Measurements from ENCODE around the gene EMILIN3.

EMILIN3 gene

DNA sequence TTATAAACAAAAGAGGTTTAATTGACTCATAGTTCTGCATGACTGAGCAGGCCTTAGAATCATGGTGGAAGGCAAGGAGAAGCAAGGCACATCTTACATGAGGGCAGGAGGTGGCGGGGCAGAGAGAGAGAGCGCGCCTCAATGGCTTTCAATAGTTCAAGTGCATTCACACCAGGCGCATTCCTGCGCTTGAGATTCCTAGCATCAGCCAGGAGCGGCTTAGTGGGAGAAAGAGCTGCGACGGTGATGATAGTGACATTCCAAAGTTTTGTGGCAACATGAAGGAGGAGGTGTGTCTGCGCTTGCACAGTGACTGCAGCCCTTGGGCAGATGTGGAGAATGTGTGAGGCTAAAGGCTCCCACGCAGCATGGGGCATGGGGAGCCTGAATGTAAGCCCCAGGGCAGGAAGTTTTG, 25.0 kb upstream of the EMILIN3 start:
- no peak for DNase-seq

DNA sequence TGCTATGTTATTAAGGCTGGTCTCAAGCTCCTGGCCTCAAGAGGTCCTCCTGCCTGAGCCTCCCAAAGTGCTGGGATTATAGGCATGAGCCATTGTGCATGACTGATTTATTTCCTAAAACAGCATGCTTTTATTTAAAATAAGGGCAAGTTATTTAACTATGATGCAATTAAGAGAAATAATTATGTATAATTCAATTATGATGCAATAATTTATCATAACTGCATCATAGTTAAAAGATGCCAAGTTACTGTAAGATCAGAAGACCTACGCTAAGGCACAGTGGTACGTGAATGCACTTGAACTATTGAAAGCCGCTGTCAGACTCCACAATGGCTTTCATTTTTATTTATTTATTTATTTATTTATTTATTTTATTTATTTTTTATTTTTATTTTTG, 24.3 kb upstream of the EMILIN3 start:
- no peak for DNase-seq

DNA sequence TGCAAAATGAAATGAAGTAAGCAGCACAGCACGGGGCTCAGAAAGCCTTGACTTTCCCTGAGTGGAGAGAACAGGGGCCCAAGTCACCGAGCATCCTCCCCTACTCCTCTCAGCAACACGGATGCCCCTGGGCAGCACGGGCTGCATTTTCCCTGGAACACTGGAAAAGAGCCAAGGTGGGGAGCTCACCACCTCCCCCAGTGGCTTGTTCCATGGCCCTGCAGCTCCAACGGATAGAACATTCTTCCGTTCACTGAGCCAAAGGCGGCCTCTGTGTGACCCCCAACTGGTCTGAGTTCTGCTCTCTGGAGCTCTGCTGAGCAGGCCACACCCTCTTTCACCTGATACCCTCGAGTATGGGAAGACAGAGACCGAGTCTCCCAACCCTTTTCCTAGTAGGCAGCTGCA, 20.8 kb upstream of the EMILIN3 start:
- DNase-seq: no peak

DNA sequence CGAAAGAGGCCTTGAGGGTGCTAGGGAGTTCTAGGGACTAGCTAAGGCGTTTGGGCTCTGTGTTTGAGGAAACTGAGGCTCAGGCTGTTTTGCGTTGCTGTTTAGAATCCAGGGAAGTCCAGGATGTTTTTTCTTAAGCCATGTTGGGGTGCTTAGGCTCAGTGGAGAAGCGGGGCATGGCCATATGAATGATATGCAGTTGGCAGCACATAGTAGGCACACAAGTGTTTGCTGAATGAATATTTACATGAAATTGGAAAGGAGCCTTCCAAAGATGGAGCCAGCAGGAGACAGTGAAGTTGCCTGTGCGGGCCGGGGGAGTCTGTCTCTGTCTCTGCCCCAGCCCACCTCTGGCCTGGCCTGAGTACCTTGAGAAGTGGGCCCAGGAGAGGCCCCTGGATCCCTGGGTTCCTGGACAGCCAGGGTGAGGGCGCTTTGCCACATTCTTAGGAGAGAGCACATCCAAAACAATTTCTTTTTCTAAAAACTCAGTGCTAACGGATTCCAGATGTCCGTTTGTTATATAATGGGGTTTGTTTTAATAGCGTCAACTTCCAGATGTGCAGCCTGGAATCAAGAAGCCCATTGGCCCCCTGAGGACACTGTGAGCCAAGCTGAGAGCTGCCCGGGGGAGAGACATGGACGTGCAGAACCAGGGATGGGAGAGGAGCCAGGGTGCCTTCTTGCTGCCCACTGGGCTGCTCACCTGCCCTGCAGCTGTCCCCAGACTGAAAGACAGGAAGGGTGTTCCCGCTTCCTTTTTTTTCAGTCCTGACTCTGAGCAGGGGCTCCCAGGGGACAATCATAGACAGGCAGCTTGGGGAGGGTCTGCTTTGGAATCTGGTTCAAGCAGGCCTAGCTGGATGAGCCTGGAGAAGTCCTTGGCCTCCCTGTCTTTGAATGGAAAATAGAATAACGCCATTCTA, 20.1 kb upstream of the EMILIN3 start:
- DNase-seq: no peak

DNA sequence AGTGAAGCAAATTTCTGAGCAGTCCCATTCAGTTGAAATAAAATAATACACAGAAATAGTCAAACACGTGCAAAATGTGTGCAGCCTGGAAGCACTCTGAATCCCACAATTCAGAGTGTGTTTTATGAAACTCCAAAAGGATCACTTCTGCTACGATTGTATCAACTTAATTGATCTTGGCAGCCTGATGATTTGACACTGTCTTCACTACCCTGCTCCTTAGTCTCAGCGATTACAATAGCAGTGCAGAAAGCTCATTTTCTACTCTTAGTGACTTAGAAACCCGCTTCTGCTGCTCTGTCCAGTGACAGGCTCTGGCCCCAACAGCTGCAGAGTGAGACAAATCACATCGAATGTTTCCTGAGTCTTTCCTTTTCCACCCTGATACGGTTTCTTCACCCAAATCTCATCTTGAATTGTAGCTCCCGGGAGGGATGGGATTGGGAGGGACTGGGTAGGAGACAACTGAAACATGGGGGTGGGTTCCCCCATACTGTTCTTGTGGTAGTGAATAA, 16.2 kb upstream of the EMILIN3 start:
- no peak for DNase-seq

DNA sequence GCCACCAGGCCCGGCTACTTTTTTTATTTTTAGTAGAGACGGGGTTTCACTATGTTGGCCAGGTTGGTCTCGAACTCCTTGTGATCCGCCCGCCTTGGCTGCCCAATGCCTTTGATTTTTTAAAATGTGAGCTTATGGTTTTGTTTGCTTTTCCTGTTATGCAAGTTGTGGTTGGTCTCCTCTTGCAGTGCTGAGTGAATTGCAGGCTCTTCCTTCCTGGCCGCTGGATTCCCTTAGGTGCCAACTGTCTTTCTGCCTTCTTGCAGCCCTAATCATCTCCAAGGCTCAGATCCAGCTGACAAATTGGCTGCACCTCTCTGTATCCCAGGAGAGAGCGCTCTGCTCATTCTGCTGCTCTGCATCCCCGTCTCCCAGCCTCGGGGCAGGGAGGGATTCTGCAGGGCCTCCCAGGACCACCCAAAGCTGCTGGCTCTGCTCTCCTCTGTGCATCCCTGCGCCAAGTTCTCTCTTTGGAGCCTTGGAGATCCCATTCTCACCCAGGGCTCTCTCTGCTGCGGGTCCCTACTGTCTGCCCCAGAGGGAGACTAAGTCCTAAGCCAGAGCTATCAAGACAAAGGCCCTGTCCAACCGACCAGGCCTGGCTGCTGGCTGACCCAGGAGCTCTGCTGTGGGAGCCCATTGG, 14.1 kb upstream of the EMILIN3 start:
- DNase-seq: no peak

DNA sequence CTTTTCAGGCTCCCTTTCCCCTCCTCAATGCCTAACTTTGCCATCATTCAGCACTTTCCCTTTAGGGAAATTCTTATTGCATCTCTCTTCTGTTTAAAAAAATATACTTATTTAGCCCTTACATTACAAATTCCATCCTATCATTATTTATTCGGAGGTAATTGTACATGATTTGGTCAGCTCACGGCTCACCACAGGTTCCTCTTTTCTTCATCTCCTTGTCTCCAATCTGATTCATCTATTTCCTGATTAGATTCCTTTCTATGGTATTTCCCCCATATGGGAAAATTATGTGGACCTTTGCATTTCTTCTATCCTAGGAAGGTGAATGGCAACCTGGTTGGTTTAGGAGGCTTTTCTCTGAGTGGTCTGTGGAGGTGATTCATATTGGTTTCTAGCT, 12.9 kb upstream of the EMILIN3 start:
- DNase-seq: no peak

DNA sequence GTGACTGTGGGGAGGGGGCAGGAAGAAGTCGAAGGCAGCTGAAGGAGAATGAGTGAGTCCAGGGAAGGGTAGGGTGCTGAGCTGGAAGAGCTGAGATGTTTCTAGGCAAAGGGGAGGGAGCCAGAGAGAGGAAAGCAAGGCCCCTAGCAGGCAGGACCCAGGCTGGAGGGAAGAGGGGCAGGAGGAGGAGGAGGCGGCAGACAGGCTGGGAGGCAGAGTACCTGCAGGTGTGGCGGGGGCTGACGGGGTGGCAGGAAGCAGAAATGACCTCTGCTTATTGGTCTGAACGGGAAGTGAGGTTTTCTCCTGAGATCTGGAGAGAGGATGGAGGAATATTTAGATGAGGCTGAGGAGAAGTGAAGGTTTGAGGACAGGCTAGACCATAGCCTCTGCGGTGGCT, 10.7 kb upstream of the EMILIN3 start:
- no peak for DNase-seq

DNA sequence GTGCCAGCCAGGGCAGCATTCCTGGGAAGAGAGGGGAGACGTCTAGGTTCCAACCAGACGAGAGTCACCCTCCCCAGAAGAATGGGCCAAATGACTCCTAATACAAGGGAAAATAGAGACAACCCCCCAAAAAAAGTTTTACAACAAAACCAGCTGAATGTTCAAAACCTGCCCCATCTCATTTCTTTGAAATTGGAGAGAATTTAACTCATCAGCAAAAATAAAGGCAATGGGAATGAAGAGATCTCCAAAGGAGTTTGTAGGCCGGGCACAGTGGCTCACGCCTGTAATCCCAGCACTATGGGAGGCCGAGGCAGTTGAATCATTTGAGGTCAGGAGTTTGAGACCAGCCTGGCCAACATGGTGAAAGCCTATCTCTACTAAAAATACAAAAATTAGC, 9.7 kb upstream of the EMILIN3 start:
- no peak for DNase-seq

DNA sequence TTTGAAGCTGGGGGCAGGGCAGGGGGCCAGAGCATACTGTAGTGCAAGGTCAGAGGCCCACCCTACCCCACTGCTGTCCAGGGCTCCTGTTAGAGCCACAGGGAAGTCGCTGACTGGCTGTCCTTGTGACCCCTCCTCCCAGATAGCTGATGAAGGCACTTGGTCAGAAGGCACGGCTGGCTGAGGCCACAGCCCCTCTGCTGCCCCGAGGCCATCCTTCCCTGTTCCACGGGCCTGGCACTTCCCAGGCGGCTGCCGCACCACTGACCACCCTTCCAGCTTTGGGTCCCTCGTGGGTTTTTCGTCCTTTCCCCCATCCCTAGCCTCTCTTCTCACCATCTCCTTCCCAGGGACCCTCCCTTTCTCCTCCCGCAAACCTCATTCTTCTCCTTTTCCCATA, 9.2 kb upstream of the EMILIN3 start:
- DNase-seq: no peak

DNA sequence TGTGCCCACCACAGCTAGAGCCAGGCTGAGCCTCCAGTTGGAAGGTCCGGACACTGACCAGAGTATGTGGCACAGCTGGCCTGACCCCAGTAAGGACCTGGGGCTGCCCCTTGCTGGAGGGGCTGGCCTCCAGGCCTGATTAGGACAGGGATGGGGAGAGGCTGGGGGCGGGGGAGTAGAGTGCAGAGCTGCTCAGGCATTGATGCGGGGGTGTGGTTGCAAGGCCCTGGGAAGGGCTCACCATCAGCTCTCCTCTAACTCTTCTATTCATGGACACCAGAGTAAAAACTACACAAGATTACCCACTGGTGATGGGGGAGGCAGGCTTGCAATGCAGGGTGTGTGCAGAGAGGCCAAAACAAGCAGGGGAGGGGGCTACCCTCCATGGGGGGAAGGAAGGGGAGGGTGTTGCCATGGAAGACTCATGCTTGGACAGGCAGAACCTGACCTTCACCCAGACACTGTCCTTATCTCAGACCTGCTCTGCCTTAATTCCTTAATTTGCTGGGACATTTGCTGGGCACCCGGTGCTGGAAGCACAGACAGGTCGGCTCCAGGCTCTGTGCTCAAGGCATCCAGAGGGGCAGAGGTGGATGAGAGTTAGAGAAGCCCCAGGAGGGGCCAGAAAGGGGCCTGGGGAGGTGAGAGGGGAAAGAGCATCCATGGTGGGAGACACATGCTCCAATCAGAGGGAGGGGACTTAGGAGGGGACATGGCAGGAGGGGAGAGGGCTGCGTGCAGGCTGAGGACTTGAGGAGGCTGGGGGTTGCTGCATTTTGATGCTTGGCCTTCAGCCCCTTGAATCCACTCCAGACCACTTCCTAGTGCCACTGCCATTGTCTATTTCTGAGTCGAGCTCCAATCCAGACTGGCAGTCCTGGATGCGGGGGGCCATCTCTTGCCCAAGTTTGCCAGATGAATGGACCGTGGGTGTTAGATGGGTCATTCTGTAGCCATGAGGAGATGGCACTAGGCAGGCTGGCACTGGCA, 7.6 kb upstream of the EMILIN3 start:
- DNase-seq: no peak

DNA sequence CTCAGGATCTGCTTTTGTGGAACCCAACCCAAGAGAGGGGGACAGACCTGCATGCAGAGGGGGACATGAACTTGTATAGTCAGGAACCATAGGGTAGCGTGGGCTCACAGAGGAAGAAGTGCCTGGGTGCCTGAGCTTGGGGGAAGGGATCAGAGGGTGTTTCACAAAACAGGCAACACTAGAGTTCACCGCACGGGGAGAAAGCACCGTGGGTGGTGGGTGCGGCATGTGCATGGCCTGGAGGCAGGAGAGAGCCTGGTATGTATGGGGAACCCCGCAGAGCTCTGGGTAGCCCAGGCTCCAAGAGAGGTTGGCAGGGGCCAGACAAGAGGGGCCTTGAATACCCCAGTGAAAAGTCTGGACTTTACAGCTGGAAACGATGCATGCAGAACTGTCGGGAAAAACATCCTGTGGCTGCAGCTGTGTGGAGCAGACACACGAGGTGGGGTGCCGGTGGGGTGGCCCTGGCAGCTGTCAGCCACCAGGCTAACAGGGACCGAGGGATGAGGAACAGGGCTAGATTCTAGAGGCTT, 6.7 kb upstream of the EMILIN3 start:
- no peak for DNase-seq

DNA sequence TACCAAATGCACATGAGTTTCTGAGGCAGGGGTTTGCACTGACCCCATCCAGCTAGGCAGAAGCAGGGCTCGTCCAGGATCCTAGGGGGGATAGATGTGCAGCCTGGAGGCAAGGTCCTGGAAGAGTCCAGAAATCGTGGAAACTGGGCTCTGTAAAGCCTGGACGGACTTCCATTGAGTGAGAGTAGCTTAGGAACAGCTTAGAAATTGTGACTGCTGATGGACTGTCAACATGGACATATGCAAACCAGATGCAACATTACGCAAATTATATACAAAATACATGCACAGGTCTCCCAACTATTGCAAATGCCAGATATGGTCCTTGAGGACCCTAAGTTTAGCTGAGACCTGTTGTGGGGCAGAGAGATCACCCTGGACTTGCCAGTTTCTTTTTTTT, 4.8 kb upstream of the EMILIN3 start:
- DNase-seq: no peak

DNA sequence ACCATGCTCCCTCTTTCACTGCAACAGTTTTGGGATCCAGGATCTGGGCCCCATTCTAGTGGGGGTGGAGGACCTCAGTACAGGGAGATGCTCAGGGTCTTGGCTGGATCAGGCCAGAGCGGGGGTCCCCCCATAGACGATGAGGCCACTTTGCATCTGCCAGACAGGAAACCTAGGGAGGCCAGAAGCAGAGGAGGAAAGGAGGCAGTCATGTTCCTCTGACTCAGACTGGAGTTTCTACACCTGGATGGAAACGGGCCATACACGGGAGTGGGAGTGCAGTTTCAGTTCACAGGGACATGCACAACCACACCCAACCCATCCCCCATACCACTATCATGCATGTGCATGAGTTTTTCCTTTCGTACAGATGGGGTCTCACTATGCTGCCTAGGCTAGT, 3.6 kb upstream of the EMILIN3 start:
- DNase-seq: no peak

DNA sequence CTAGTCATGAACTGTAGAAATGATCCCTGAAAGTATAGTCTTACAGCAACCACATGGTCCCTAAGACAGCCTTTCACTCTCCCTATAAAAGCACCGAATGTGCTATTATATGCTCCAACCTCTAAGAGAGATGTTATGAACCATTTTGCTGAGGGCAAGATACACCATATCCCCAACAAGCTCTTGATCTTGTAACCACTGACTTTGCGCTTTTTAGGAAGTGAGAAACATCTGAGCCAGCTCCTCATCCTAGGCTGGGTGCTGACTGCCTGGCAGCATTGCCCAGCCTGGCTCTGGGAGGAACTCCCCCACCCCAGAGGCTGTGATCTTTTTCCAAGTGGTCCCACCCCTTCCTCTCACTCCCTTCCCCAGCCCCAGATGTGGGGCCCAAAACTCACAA, 3.1 kb upstream of the EMILIN3 start:
- no peak for DNase-seq

DNA sequence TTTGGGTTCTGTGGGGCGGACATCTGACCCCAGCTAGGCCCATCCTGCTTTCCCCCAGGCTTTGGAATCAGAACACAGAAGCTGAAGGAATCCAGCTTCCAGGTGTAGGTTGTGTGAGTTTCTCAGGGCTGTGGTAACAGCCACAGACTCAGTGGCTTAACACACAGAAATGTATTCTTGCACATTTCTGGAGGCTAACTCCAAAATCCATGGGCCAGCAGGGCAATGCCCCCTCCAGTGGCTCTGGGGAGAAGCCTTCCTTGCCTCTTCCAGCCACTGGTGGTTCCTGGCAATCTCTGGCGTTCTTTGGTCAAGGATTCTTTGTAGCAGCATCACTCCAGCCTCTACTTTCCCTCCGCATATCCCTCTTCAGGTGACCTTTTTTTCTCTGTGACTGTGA, 1.3 kb upstream of the EMILIN3 start:
- DNase-seq: no peak

DNA sequence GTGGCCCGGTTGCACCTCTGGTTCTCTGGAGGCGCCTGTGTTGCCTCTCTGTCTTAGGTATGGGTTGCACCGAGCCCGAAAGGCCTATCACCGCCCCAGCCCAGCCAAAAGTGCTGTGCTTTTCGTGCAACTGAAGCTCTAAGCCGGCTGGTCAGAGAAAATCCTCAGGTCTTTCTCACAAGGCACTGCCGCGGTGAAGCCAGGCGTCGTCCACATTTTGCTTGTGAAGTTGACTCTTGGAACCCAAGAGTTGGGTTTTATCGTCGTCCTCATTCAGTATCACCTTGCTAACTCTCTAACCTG, 726 bp upstream of the EMILIN3 start:
- DNase-seq: no peak

DNA sequence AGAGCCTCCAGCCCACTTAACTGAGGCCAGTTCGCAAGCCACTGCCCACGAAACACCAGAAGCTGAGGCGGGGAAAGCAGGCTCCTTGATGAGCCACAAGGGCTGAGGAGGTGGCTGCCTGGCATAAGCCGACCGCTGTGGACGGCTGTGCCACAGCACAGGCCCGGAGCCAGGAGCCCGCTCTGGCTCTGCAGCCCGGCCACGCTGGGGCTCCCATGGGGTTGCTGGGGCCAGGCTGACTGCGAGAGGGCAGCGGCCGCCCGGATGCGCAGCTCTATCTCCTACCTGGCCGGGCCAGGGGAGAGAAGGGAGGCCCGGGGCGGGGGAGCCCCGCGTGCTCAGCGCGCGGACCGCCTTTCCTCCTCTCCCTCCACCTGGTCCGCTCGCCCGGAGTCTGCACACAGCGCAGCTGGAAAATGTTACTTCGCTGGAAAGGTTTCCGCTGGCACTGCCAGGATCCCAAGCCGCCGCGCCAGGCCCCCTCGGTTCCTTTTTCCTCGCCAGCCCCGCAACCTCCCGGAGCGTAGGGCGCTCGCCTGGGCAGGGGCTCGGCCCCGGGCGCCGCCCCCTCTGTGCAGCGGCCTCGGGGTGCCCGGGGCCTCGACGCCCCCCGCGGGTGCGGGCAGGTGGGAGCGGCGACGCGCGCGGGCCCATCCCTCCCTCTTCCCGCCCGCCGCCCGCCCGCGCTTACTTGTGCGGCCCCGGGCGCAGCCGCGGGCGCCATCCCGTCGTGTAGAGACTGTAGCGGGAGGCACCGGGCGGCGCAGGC, 657 bp downstream of the EMILIN3 start:
- no peak for DNase-seq

DNA sequence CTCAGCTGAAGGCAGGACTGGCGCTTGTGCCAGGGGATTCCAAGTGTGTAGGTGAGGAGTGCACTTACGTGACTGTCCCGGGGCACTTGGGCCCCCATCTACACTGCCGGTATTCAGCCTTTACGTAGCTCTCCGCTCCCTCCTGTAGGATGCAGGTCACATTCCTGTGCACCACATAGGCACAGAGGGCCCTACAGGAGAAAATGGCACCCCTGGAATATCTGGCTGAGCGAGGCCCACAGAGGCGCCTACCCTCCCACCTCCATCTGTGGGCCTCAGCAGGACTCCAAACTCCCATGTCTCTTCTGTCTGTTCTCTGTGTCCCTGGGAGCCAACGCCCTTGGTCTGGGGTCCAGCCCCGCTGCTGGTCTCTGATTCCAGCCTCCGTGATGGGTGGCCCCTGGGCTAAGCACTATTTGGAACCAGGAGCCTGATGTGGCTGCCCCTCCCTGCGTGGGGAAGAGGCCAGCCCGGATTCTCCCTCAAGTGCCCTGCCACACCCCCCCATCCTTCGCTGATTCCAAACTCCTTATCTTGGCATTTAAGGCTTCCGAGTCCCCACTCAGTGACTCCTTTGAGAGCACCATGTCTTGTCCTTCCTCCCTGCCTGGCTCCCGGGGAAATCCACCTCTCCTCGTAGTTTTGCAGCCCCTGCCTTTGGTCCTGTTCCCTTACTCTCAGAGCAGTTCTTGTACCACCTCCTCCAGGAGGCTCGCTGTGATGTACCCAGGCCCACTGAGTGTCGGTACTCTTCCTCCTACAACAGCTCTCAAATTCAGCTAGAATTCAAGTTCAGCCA, 1.5 kb downstream of the EMILIN3 start:
- no peak for DNase-seq

DNA sequence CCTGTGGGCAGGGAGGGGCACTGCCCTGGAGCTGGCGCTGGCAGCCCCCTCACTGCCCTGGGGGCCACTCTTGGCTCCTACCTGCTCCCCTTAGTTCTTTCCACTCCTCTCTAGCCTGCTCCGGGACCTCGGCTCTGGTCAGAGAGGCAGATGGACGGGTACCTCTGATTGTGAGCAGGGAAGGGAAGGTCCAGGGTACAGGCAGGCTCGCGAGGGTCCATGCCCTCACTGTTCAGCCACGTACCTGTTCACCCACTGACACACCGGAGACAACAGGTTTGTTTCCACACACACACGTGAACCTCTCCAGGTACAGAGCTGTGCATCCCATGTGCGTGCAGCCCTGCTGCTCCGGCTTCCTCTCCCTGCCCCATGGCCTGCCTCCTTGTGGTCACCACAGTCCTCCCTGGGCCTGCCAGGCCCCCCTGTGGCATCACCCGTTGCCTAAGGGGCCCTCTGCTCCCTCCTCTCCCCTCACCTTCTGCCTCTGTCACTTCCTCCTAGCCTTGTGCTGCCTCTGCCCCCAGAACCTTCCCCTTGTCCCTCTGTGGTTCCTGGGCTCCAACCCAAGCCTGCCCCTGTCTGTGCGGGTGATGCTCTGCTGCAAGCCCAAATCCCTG, 2.3 kb downstream of the EMILIN3 start:
- DNase-seq: no peak

DNA sequence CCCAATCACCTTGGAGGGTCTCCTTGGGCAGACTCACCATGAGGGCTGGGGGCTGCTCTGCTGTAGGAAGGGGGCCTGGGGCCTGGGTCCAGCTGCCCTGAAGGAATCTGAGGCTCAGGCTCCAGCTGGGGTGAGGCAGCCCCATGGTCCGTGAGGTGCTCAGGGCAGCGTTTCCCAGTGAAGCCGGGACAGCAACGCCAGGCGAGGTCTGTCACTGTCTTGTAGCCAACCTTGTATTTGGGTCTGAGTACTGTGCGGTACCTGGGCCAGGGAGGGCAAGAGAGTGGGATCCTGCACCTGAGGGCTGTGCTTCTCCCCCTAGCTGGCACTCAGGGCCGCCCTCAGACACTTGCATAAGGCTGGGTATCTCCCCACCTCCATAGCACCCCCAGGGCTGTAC, 3.0 kb downstream of the EMILIN3 start:
- DNase-seq: no peak

All from stimulated activated CD4-positive, alpha-beta T cell treated with anti-CD3 and anti-CD28 coated beads, Interleukin-4, amount 100 ng/mL, for 1 hour (primary cell).